Fibroblast of lung (primary cell): ENCODE results near the gene ZPR1.

Experiments
- EZH2 ChIP-seq: IDR thresholded peaks from 2 replicates; pipeline ENCODE4 v1.5.1; 2012; ENCODE audit warnings: low read length, control low read depth, mild to moderate bottlenecking; ENCODE audit errors: missing control alignments
- TF ChIP-seq, protein P1 (sequence below), 2 donors: IDR thresholded peaks in 1 of 2; conservative IDR thresholded peaks in 1 of 2; 1 replicate in 1 of 2; 2 replicates in 1 of 2; pipeline ENCODE4 v1.5.1; 2011 to 2012; ENCODE audit warnings: low read length in 2 of 2, control low read depth in 1 of 2, inconsistent platforms in 1 of 2, low read depth in 1 of 2, mild to moderate bottlenecking in 1 of 2

DNA sequence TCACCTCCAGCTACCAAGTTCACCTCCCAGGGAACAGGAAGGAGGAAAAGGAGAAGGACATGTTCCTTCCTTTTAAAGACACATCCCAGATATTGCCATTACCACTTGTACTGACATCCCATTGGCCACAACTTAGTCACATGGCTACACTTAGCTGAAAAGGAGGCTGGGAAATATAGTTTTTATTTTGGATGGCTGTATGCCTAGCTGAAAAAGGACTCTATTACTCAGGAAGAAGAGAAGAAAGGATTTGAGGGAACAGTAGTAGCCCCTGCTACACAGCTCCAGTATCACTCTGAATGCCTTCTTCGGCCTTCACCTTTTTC lies 5.9 kb upstream of the ZPR1 start:
- TF ChIP-seq, protein P1, sequence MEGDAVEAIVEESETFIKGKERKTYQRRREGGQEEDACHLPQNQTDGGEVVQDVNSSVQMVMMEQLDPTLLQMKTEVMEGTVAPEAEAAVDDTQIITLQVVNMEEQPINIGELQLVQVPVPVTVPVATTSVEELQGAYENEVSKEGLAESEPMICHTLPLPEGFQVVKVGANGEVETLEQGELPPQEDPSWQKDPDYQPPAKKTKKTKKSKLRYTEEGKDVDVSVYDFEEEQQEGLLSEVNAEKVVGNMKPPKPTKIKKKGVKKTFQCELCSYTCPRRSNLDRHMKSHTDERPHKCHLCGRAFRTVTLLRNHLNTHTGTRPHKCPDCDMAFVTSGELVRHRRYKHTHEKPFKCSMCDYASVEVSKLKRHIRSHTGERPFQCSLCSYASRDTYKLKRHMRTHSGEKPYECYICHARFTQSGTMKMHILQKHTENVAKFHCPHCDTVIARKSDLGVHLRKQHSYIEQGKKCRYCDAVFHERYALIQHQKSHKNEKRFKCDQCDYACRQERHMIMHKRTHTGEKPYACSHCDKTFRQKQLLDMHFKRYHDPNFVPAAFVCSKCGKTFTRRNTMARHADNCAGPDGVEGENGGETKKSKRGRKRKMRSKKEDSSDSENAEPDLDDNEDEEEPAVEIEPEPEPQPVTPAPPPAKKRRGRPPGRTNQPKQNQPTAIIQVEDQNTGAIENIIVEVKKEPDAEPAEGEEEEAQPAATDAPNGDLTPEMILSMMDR (conservative IDR thresholded peaks at IDR 0.05 in 1 of 2, IDR thresholded peaks at IDR 0.05 in 1 of 2; ENCODE audit: low read depth in 1 of 2, low read length in 2 of 2), result no peak
- no peak for TF ChIP-seq EZH2
